HG02623 (cell line): ENCODE results near the gene PNPLA1.
"Not testable (repeated sequence)": the region's sequence is repeated elsewhere in the genome, so short reads cannot be mapped to it uniquely, and the experiment has no call there.

Source experiments
- ATAC-seq: cut with Tn5 transposase; IDR thresholded peaks from one replicate; pipeline ENCODE4 v1.9.1; 2021; ENCODE audit warnings: moderate library complexity; ENCODE audit not compliant: unreplicated experiment

Gene PNPLA1

DNA sequence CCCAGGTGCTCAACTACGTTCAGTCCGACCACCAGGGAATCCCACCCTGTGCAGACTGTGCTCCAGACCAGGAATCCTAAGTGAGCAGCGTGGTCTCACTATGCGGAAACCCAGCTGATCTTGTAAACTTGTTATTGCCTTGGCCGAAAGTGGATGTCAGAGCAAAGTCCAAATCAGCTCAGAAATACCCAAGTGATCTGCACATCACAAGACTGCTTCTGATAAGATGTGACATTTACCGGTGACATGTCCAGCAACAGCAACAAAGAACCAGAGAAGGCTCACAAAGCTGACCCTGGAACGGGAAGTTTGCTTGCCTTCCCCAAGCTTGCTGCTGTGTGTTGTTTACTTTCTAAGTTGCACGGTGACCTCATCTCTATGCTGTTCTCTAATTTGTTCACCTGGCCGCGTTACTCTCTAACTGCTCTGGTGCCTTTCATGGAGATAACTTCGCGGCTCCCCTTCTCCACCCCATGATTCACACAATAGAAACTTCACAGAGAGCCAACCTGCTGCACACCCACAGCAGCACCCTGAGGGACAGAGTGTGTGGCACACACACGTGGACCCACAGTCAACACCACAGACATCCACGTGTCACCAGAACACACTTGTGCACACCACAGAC, 65.1 kb downstream of the PNPLA1 start:
- no peak for ATAC-seq

DNA sequence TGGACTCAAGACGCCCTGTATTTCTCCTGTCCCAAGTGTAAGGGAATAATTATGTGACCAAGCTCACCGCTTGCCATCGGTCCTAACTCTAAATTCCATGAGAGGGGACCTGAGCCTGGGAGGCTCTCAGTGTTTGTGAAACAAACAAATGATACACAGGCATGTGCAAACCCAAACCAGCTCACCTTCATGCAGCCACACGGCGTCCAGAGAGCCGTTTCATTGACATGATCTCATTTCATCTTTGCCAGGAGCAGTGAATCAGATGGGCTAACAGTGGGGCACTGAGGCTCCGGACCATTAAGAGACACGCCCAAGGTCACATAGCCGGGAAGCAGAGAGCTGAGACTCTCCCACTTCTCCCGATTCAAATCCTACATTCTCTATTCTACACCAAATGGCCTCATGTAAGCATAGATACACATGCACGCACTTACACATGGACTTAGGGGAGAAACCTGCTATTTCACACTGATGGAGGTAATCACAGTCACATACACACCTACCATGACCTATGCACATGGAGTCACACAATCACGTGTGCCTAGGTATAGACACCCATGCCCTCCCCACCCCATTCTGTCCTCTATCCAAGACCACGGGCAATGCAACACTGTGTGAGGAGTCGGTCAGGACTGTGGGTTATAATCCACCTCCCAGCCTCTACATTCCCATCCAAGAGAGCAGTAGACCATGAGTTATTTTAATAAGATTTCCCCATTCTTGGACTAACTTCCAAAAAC, 65.8 kb downstream of the PNPLA1 start:
- no peak for ATAC-seq

DNA sequence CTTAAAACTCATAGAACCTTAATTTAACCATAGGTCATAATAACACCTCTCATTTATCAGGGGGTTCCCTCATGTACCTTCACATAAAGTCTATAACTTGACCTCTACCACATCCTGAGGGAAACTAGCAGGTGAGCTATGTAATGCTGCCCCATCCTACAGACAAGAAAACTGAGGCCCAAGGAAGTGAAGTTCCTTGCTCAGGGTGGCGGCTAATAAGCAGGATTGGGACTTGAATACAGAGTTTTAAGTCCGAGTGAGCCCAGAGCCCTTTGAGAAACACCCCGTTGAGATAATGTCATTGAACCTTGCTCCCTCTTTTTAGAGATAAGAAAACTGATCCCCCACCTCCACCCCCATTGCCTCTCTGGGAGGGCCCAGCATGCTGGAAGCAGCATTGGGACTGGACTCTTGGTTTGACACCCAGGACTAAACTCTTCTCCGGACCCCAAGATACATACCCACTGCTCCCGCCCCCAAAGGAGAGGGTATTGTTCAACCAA, 66.4 kb downstream of the PNPLA1 start:
- ATAC-seq, result no peak

- no peak for ATAC-seq
Observed at GRCh38 chr6:36336779-36337241, 67.0 kb downstream of the PNPLA1 start, which contains the start of gene BNIP5. Gene BNIP5 (minus strand): TSS chr6:36336888. CDS start chr6:36330690, 6,198 bp downstream.

- no peak for ATAC-seq
Observed at GRCh38 chr6:36337814-36338213, 68.0 kb downstream of the PNPLA1 start.

GRCh38 chr6:36338223-36338622, 68.4 kb downstream of the PNPLA1 start:
- ATAC-seq, result not testable (repeated sequence)

GRCh38 chr6:36339146-36339545, 69.3 kb downstream of the PNPLA1 start:
- ATAC-seq, result no peak

DNA sequence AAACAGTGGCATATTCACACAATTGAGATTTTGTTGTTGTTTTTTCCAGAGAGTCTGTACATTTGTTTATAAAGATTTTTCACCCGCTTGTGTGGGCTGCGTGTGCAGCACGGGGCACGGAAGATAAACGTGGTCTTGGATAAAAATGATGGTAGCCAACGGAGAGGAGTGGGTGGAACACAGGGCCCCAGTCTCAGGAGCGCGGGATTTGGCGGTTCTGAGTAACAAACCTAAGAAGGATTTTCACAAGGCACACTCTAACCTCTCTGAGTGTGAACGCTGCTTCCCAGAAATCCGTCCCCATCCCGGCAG, 70.4 kb downstream of the PNPLA1 start:
- ATAC-seq, result no peak

DNA sequence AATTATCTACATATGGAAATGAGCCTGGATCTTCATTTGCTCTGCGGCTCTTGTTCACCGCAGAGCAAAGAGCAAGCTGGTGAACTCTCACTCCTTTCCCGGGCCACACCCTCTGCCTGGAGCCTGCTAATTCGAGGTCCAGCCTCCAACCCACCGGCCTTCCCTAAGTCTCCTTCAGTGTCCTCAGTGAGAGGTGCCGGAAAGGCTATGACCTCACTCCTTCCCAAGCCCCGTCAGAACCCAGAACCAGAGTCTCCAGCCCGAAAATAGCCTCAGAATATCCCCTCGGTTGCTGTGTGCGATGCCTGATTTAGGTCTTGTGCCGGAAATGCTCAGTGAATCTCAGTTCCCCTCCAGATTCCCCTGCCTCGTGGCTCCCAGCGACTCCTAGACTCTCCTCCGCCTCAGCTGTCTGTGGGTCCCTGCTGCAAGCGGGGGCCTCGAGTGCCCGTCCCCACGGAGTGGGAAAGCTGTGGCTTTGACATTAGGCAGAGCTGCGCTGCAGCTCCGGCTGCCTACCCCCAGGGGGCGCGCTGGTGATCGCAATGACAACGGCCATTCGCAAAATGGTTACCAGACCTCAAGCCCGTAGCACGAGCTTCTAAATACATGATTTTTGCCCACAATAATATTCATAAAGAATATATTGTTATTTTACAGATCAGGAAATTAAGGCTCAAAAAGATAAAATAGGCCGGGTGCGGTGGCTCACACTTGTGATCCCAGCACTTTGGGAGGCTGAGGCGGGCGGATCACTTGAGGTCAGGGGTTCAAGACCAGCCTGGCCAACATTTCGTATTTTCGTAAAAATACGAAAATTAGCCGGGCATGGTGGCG, 71.0 kb downstream of the PNPLA1 start:
- ATAC-seq, result no peak

- no peak for ATAC-seq
Observed at GRCh38 chr6:36343109-36343680, 73.3 kb downstream of the PNPLA1 start.

DNA sequence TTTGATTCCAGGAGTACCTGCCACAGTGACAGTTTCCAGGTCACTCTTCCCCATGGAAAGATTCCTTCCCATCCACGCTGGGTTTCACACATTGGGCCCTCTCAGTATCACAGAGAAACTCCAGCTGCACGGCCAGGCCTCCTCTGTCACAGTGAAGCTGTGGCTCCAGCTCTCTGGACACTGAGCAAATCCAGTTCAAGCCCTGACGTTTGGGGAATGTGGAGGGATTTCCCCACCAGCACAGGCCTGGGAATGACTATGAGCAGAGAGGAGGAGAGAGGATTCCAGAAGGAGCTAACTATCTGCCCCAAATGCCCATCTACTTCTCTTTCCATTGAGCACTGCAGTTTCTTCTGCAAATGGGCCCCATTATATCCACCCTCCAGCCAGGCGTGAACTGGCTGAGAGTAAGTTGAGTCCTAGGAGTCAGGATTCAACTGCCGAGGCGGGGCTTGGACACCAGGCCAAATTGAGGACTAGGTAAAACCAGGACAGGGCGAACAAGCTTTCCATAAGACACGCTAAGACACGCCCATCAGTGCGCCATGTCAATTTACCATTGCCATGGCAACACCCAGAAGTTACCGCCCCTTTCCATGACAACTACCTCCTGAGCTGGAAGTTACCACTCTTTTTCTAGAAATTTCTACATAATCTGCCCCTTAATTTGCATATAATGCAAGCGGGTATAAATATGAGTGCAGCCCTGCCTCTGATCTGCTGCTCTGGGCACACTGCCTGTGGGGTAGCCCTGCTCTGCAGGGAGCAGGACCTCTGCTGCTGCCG, 76.0 kb downstream of the PNPLA1 start:
- ATAC-seq, result no peak

DNA sequence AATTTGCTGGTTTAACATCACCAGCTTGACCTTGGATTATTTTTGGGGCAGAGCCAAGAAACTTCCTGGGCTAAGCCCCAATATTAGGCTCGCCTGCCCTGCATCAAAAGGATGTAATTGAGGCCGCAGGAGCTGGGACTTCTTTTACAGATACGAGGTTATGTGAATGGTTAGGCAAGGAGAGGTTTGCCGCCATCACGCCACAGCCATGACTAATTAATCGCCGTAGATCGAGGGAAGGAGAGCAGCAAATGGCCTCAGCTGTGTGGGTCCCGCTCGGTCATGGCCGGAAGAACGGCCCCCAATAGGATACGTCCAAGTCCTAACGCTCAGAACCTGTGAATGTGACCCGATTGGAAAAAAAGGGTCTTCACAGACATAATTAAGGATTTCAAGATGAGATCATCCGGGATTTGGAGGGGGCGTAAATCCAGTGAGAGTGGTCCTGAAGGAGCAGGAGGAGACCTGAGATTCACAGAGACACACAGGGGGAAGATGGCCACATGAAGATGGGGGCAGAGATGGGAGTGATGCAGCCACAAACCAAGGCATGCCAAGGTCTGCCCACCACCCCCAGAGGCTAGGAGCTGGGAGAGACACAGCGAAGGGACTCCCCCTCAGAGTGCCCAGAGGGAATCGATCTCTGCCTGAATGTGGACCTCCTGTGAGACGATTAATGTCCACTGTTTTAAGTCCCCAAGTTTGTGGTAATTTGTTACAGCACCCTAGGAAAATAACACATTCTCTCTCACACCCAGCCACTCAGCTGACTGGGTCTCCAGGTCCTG, 76.8 kb downstream of the PNPLA1 start:
- ATAC-seq, result no peak

- no peak for ATAC-seq
Observed at GRCh38 chr6:36347621-36348020, 77.8 kb downstream of the PNPLA1 start.

DNA sequence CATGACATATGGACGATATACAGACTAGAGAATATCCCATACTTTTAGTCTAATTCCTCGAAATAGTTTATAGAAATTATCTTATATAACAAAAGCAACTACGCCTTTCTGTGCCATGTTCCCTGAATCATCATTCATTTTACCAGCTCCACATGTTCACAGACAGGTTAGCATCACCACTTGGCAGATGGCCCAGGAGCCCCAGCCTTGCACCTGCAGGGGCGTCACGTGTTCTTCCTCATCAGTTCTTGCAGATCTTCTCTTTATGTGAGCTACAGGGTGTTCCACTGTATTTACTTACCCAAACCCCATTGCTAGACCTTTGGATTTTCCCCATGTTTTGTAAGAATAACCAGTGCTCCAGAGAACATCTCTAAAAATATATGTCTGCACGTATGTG, 79.4 kb downstream of the PNPLA1 start:
- no peak for ATAC-seq

- no peak for ATAC-seq
Observed at GRCh38 chr6:36350082-36350481, 80.2 kb downstream of the PNPLA1 start.

DNA sequence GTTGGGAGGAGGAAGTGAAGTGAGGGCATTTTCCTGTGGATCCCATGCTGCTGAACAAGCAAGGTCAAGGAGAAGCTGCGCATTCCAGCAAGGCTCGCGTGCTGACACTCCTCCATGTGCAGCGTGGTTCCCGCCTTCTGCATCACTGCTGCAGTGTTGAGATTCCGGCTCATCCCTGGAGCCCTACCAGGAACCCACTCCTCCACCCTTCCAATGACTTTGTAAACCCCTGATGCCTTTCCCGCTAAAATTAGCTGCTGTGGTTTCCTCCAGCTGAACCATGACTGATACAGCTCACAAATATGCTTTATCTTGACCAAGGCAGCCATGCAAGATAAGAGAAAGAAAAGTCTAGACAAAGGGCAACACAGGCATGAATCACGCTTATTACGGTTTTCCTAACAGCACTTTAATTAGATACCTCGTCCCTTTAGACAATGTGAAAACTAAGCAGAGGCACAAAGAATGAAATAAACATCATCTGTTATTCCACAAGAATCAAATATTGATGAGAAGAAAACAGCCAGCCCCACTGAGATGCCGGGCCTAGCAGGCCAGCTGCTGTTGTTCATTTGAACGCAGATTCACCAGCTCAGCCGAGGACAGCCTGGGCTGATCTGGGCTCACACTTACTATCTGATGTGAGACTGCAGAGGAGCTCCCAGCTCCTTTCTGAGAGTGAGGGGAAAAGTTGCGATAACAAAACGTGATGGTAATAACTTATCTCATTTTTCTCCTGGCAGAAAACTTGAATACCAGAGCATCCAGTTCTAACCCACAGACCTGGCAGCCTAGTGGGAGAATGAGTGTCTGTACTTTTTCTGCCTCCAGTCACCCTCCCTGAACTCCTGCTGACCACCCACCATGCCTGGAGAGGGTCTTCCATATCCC, 81.1 kb downstream of the PNPLA1 start:
- no peak for ATAC-seq

DNA sequence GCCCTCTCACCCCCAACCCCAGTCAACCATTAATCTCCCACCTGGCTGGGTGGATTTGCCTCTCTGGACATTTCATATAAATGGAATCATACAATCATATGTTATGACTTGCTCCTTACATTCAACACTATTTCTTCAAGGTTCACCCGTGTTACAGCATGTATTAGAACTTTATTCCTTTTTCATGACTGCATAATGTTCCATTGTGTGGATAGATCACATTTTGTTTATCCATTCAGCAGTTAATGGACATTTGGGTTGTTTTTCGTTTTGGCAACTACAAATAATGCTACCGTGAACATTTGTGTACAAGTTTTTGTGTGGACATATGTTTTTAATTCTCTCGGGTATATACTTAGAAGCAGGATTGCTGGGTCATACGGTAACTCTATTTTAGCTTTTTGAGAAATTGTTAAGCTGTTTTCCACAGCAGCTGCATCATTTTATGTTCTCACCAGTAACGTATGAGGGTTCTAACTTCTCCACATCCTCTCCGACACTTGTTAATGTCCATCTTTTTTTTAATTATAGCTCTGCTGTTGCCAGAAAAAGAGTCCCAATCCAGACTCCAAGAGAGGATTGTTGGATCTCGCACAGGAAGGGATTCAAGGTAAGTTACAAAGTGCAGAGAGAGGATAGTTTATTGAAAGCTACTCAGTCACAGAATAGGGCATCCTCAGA, 82.8 kb downstream of the PNPLA1 start:
- no peak for ATAC-seq

DNA sequence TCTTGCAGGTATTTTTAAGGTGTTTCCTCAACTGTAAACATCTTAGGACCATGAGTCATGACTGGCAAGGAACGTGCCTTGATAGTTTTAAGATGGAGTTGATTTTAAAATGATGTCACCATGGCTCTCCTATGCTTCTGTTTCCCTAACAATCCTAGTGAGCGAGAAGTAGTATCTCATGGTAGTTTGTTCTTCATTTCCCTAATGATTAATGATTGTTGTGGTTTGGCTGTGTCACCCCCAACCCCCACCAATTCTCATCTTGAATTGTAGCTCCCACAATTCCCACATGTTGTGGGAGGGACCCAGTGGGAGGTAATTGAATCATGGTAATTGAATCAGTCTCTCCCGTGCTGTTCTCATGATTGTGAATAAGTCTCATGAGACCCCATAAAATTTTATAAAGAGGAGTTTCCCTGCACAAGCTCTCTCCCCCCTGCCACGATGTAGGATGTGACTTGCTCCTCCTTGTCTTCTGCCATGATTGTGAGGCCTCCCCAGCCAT, 83.6 kb downstream of the PNPLA1 start:
- ATAC-seq, result no peak
